Eye (tissue), 1 donor: Measurements from ENCODE around the gene IGLON5.
A peak's percentile ranks its signal among the peaks of the same experiment; 100 is the strongest.

Experiments used
- DNase-seq: peaks from one replicate; pipeline ENCODE4 v3.0.0-alpha.2; 2015

Gene IGLON5

GRCh38 chr19:51366389-51367254, 55.2 kb downstream of the IGLON5 start:
- peak; percentile 99 for DNase-seq

GRCh38 chr19:51367255-51367564, 55.8 kb downstream of the IGLON5 start:
- no peak for DNase-seq

GRCh38 chr19:51367565-51368365, 56.3 kb downstream of the IGLON5 start:
- DNase-seq = peak; percentile 99

- DNase-seq = peak; percentile 24
Observed at GRCh38 chr19:51368366-51369282, 57.2 kb downstream of the IGLON5 start, which contains the start of gene CLDND2. CLDND2 (minus strand) TSS chr19:51369003; CDS start chr19:51368577, 426 bp downstream.

GRCh38 chr19:51370230-51370629, 58.8 kb downstream of the IGLON5 start:
- DNase-seq = no peak

- DNase-seq = no peak
Observed at GRCh38 chr19:51371186-51371690, 59.8 kb downstream of the IGLON5 start.

GRCh38 chr19:51372021-51372648, 60.7 kb downstream of the IGLON5 start:
- DNase-seq = no peak

GRCh38 chr19:51372649-51373504, 61.4 kb downstream of the IGLON5 start, which contains the start of gene NKG7:
NKG7 (minus strand) TSS chr19:51372654; CDS start chr19:51372535, 119 bp downstream.
- no peak for DNase-seq

GRCh38 chr19:51375504-51376221, 64.2 kb downstream of the IGLON5 start:
- no peak for DNase-seq

GRCh38 chr19:51377422-51377821, 66.0 kb downstream of the IGLON5 start:
- DNase-seq = no peak

GRCh38 chr19:51380379-51380778, 68.9 kb downstream of the IGLON5 start:
- DNase-seq = no peak
